Cardiac muscle cell (in vitro differentiated cells and primary cell): ENCODE measurements around the gene PPP3CA. TPM values are rescaled to one million over a fixed set of nuclear protein-coding genes. Genes with fewer than 3 reads are reported as not detected.

Experiments used
- DNase-seq, 2 donors: peaks; one replicate each; pipeline versions ENCODE4 v3.0.0 to v3.0.0-alpha.2; 2010 to 2017; ENCODE audit warnings: low read depth in 1 of 2, low spot score in 1 of 2
- H3K27ac ChIP-seq: fragments of 200-600 bp; sonication (generic); 2 replicates; pipeline ENCODE4 v1.5.1; 2016
- H3K27me3 ChIP-seq: fragments of 200-600 bp; sonication (generic); 2 replicates; pipeline ENCODE4 v1.6.0; 2016; ENCODE audit warnings: control low read depth
- H3K36me3 ChIP-seq: fragments of 200-600 bp; sonication (generic); 2 replicates; pipeline ENCODE4 v1.5.1; 2016; ENCODE audit warnings: control low read depth
- H3K4me1 ChIP-seq: fragments of 200-600 bp; sonication (generic); 2 replicates; pipeline ENCODE4 v1.8.1; 2017; ENCODE audit warnings: low read depth, mild to moderate bottlenecking, mixed run types
- H3K4me3 ChIP-seq: fragments of 200-600 bp; sonication (generic); 2 replicates; pipeline ENCODE4 v1.5.1; 2016; ENCODE audit warnings: mild to moderate bottlenecking
- H3K9me3 ChIP-seq: fragments of 200-600 bp; sonication (generic); 2 replicates; pipeline ENCODE4 v1.5.1; 2017; ENCODE audit warnings: low read depth, mild to moderate bottlenecking, control low read depth
- CTCF ChIP-seq: IDR thresholded peaks from 2 replicates; pipeline ENCODE4 v1.5.1; 2012; ENCODE audit warnings: low read depth, mild to moderate bottlenecking, low read length
- polyA plus RNA-seq: library from polyadenylated mRNA; unstranded; fragments of >200 nt; fragmentation: Nextera tagmentation; extraction: Ambion mirVana; gene quantifications from 2 replicates; pipeline ENCODE4 v1.2.1, GENCODE V29; 2016
- total RNA-seq: library from RNA; depleted of rRNA; stranded (reverse); fragments of >200 nt; gene quantifications from 2 replicates; pipeline ENCODE4 v1.2.3, GENCODE V29; 2016

Gene PPP3CA
- total and polyA plus RNA-seq, 2 experiments from 2014 or later, result 8.2 to 21.3 TPM

- H3K27ac ChIP-seq, result peak overlapping the region; percentile 12
These were observed 145.9 kb downstream of the PPP3CA start for GRCh38 chr4:101201421-101201820.

GRCh38 chr4:101200561-101200960, 146.8 kb downstream of the PPP3CA start:
- Histone ChIP-seq H3K9me3 (no peaks in the 10 kb centered on the region), H3K4me1 (peaks cover 34% of the 10 kb centered on the region), H3K4me3 (no peak overlapping the region), H3K36me3 (no peaks in the 10 kb centered on the region), H3K27ac (peak overlapping the region; percentile 58), H3K27me3 (no peaks in the 10 kb centered on the region)
- TF ChIP-seq CTCF, result no peak
- peak in 1 of 2 donors; percentile 93 for DNase-seq

More at GRCh38 chr4:101201421-101201820, 145.9 kb downstream of the PPP3CA start:
- no peak overlapping the region for H3K4me3 ChIP-seq
- no peak for TF ChIP-seq CTCF
- DNase-seq, result peak in 1 of 2 donors; percentile 9
- peaks cover 34% of the 10 kb centered on the region for H3K4me1 ChIP-seq
- no peaks in the 10 kb centered on the region for H3K27me3 ChIP-seq
- H3K36me3 ChIP-seq, result no peaks in the 10 kb centered on the region
- H3K9me3 ChIP-seq, result no peaks in the 10 kb centered on the region

GRCh38 chr4:101199507-101200285, 147.6 kb downstream of the PPP3CA start:
- peaks cover 34% of the 10 kb centered on the region for H3K4me1 ChIP-seq
- H3K27ac ChIP-seq, result peak overlapping the region; percentile 58
- H3K9me3 ChIP-seq, result no peaks in the 10 kb centered on the region
- no peak overlapping the region for H3K4me3 ChIP-seq
- no peaks in the 10 kb centered on the region for H3K36me3 ChIP-seq
- no peak for TF ChIP-seq CTCF
- peak in 1 of 2 donors; percentile 27 for DNase-seq
- H3K27me3 ChIP-seq, result no peaks in the 10 kb centered on the region

- Histone ChIP-seq H3K4me1 (peaks cover 34% of the 10 kb centered on the region), H3K9me3 (no peaks in the 10 kb centered on the region), H3K27me3 (no peaks in the 10 kb centered on the region), H3K36me3 (no peaks in the 10 kb centered on the region), H3K4me3 (no peak overlapping the region), H3K27ac (no peak overlapping the region)
- TF ChIP-seq CTCF, result no peak
- DNase-seq, result no peak
These were observed 148.5 kb downstream of the PPP3CA start for GRCh38 chr4:101198682-101199339.

- Histone ChIP-seq H3K27ac (no peak overlapping the region), H3K4me1 (peaks cover 34% of the 10 kb centered on the region), H3K4me3 (no peak overlapping the region), H3K36me3 (no peaks in the 10 kb centered on the region), H3K9me3 (no peaks in the 10 kb centered on the region), H3K27me3 (no peaks in the 10 kb centered on the region)
- TF ChIP-seq CTCF, result no peak
- DNase-seq, result no peak
These were observed 150.0 kb downstream of the PPP3CA start for GRCh38 chr4:101197350-101197749.
